GM19455 (cell line): ENCODE measurements around the gene PINK1.
A peak's percentile ranks its signal among the peaks of the same experiment; 100 is the strongest.
"Not testable (repeated sequence)": the region's sequence is repeated elsewhere in the genome, so short reads cannot be mapped to it uniquely, and the experiment has no call there.

Experiments used
- ATAC-seq: cut with Tn5 transposase; IDR thresholded peaks from one replicate; pipeline ENCODE4 v1.9.1; 2021; ENCODE audit not compliant: unreplicated experiment

Gene PINK1

DNA sequence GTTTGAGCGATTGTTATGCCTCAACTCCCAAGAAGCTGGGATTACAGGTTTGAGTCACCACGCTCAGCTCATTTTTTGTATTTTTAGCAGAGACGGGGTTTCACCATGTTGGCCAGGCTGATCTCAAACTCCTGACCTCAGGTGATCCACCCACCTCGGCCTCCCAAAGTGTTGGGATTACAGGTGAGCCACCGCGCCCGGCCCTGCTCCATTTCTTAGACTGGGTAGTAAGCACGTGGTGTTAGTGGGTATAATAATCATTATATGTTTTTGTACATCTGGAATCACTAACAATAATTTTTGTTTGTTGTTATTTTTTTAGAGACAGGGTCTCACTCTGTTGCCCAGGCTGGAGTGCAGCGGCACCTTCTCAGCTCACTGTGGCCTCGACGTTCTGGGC is 40.4 kb downstream of the PINK1 start:
- ATAC-seq = not testable (repeated sequence)

DNA sequence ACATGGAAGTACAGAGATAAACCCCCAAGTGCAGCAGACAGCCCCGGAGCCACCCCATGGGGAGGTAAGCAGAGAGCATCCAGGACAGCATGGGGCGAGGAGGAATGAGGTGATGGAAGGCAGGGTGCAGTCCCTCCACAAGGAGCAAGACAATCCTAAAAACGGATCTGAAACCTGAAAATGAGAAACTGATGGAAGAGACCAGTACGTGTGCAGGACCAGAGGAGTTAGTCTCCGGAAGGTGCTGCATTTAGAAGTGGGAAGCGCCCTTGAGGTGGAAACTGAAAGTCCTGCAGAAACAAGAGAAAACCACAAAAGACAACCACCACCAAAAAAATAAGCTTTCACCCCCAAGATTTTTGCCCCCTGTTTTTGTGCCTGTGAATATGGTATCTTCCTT is 45.3 kb downstream of the PINK1 start:
- no peak for ATAC-seq

DNA sequence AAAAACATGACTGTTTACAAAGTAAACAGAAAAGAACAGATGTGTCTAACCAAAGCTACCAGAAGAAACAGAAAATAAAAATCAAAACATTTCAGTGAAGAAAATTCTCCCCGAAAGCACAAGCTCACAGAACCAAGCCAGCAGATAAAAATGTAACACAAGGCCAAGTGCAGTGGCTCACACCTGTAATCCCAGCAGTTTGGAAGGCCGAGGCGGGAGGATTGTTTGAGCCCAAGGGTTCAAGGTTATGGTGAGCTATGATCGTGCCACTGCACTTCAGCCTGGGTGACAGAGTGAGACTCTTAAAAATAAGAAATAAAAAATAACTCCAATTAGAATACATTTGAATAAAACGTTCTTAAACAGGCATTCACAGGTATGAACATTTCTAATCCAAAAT is 47.0 kb downstream of the PINK1 start:
- ATAC-seq = no peak

DNA sequence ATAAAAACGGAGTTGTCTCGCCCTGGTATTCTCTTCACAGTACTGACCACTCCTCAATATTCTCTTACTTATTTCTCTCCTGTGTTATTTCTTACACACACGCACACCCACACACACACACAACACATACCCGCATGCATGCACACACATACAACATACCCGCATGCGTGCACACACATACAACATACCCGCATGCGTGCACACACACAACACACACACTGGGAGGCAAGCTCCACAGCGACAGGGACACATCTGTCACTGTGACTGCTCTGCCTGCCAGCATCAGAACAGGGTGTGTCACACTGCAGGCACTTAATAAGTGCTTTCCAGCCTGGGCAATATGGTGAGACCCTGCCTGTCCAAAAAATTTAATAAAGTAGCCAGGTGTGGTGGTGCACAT is 48.7 kb downstream of the PINK1 start:
- ATAC-seq = no peak

DNA sequence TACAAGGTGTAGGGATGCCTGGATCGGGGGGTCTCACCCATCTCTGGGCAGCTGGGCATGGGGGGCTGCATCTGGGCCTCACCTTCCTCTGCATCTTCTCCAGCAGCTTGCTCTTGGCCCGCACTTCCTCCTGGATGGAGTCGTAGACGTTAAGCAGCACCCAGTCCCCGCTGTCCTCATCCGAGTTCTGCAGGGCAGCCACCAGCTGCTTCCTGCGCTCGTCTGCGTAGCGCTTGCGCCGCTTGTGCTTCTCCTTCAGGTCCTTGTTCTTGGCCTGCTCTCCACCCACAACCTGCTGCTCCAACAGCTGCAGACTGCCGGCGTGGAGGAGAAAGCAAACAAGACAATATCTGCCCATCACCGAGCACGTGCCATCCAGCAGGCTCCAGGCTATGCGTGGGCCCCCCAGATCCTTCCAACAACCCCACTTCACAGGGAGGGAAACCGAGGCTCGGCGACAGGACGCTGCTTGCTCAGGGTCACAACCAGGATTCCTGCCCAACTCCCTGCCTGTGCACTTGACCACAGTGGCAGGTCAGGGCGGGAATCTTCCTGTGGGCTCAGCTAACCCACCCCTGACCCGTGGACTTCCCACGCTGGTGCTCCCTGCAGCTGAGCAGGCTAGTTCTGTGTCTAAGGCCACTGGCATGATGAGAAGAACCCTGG is 49.4 kb downstream of the PINK1 start:
- ATAC-seq = no peak

DNA sequence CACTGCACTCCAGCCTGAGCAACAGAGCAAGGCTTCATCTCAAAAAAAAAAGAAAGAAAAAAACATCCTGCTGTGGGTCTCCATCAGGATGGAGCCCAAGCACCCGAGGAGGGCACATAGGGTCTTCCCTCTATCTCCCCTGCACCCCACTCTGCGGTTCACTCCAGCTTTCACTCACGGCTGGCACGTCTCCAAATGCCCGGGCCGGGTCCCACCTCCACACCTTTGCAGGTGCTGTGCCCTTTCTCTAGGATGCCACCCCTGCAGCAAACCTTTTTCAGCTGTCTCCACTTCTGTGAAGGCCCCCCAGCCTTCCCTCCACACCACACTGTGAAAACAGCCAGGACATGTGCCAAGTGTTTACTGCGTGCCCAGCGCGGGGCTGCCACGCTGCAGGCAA is 50.4 kb downstream of the PINK1 start:
- no peak for ATAC-seq

DNA sequence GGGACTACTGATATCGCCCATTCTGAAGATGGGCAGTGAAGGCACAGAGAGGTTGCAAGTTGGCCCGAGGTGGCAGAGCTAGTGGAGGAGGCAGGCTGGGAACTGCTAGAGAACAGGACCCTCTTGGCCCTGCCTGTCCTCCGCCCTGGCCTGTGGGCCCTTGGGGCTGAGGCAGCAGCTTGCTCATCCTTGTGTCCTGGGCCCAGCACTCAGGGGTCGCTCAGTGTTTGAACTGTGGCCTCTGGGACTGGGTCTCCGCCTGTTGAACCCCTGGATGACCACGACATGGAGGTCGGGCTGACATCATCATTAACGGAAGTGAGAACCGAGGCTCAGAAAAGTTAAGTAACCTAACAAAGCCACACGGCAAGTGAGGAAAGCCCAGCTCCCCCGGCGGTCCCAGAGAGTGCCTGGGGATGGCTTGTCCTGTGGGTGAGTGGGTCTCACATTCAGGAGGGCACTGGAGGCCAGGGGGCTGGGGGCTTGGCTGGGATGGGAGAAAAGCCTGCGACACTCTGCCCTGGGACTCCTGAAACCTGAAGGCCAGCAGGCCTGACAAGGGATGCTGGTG is 50.9 kb downstream of the PINK1 start:
- no peak for ATAC-seq

DNA sequence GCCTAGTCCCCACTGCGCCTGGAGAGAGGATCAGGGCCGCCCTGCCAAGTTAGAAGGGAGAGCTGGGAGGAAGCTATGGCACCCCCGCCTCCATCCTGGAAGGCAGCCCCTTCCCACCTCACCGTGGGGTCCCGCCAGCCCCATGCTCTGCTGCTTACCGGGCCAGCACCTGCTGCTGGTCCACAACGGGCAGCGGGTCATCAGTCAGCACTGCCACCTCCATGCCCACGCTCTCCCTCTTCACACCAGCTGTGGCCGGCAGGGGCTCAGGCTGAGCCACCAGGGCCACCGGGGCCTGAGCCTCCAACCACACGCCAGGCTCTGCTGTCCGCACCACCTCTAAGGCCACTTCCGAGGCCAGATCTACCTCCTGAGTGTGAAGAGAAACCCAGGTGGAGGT is 51.4 kb downstream of the PINK1 start:
- no peak for ATAC-seq

DNA sequence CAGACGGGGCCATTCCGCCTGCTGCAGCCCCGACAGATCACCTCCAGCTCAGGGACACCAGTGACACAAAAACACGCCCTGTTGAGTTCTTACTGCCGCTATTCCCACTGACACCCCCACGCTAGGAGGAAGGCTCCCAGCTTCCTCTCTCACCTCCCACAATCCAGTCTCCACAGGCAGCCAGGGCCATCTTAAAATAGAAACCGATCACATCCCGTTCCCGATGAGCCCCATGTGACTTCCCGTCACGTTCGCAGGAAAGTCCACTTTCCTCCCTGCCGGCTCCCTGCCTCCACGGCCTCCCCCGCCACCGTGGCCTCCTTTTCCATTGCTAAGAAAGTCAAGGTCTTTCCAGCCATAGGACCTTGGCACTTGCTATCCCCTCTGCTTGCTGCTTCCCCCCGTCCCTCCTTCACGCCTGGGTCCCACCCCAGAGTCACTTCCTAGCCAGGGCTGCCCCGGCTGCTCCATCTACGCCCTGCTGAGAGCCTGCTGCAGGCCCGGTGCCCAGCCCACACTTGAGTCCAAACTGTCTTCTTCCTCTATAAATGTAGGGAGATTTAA is 51.9 kb downstream of the PINK1 start:
- no peak for ATAC-seq

DNA sequence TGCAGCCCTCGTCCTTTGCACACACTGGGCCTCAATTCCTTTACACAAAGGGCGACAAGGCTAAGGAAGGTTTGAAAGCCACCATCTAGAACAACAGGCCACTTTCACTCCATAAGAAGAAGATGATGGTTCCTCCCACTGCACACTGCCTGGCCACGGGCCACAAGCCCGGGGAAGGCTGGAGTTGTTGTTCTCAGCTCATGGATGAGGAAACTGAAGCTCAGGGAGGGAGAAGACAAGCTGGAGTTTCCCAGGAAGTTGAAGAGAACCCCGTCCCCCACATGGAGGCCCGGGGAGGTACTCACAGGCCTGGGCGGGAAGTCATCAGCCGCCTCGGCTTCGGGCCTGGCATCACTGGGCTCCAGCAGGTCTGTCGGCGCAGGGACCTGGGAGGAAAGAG is 52.5 kb downstream of the PINK1 start:
- no peak for ATAC-seq

DNA sequence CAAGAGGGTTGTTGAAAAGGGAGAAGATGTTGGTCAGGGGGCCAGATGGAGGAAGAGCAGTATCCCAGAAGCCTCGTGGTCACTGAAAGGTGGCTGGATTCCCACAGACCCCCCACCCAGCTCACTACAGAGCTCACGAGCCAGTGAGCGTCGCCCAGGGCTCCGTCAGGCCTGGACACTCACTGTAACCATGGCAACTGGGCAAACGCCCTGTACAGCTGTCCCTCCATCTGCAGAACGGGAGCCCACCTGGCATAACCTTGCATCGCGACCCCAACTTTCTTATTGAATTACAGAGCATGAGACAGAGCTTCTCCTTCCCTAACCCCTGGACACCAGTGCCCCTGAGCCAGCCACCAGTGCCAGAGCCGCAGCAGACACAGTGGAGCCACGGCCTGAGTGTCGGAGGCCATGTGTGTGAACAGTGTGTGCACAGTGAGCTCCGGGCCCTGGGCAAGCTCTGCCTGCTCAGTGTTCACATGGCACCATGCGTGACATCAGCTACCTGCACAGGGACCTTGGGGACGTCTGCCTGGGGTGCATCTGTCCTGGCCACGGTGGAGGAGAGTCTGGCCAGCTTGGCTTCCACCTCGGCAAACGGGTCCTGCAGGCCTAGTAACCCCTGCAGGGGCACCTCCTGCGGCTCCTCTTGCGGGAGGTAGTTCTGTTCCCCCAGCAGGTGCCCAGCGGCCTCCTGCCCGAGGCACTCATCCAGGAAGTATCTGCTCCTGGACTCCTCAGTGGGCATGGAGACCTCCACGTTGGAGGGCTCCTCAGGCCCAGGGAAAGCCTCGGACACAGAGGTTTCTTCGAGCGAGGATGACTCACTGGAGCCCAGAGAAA is 53.8 kb downstream of the PINK1 start:
- ATAC-seq = no peak

DNA sequence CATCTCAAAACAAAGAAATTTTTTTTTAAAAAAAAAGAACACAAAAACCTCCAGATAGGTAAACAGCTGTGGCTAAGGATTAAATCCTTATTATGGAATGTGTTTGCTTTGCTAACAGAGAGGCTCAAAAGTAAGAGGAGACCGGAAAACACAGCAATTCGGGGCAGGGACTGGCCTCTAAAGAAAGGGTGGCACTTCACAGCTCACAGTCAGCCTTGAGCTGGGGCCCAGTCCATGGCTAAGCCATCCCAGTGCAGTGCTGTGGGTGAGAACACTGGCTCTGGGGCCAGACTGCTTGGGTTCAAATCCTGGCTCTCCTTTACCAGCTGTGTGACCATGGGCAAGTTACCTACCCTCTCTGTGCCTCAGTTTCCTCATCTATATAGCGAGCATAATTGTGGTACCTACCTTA is 56.4 kb downstream of the PINK1 start:
- no peak for ATAC-seq

DNA sequence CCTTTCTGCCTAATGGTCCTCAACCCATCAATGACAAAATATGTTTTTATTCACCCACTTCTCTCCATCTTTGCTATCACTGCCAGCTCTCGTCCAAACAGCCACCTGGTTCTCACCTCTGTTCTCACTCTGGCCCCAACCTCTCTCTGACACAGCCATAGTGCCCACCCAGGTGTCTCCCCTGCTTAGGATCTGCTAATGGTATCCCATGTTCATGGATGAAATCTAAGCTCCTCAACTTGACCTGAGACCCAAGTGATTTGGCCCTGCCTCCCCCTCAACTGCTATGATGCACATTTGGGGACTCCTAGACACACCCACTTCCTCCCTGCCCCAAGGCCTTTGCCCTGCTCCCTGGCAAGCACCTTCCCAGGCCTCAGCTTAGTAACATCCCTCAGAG is 58.6 kb downstream of the PINK1 start:
- ATAC-seq = no peak

DNA sequence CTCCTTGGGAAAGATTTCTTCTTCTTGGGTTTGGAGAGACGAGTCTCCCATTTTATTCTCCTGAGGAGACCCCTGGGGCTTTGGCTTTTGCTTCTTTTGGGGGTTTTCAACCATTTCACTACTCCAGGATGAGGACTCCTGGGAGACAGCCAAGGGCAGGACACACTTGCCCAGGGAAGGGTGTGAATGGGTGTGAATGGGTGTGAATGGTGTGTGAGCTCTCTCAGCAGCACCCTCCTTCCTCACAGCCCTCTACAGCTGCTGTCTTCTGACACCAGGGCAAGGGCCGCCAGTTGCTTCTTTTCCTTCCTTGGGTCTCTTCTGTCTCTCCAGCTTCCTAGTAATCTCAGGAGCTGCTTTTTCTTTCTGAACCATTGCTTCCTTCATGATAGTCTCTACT is 60.4 kb downstream of the PINK1 start:
- no peak for ATAC-seq

DNA sequence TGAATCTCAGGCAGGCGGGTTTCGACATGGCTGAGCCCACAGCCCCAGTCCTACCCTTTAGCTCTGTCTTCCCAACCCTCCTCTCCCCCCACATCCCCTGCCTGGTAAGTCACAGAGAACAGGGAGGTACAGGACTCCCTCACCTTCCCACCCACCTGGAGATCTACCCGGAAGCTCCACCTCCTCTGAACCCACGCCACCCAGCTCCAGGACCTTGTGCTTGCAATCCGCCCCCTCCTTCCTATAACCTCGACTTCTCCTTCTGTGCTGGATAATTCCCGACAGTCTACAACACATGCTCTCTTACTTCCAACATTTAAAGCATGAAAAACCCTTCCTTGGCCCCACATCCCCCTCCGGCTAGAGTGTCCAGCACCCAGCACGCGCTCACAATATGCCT is 62.3 kb downstream of the PINK1 start:
- ATAC-seq = no peak

DNA sequence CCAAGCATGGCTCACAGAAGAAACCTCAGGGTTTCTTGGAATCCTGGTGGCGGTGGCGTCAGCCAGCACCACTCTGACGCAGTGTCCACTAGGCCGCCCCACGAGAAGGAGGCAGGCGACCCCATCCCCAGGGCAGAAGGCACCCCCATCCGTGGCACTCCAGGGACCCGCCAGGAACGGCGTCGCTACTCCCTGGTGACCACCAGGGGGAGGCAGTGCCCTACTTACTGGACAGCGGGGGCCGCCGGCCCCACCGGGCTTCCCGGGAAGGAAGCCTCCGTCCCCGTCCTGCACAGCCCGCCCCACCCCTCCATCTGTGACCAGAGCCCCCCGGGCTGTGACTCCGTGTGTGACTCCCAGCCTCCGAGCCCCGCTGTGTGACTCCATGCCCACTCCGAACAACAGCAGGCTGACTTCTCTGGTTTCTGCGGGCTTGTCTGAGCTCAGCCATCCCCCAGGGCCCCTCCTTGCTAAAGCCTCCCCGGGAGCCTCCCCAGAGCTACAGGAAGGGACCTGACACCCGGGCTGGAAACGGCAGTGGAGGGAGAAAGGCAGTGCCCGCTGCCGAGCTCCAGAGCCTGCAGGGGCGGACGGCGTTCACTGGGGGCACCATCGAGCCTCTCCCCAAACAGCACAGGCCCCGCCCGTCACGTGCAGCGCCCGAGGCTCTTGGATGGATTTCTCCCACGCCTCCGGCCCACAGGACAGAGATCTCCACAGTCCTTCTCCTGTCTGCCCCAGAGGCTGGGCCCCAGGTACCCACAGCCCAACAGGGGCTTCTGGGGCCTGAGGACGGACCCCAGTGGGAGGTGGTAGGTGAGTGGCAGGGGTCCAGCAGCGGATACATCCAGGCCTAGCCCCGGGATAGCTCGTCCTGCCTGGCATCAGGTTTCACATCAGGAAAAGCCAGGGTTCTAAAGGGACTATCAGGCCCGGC is 63.4 kb downstream of the PINK1 start:
- ATAC-seq = peak; percentile 69

DNA sequence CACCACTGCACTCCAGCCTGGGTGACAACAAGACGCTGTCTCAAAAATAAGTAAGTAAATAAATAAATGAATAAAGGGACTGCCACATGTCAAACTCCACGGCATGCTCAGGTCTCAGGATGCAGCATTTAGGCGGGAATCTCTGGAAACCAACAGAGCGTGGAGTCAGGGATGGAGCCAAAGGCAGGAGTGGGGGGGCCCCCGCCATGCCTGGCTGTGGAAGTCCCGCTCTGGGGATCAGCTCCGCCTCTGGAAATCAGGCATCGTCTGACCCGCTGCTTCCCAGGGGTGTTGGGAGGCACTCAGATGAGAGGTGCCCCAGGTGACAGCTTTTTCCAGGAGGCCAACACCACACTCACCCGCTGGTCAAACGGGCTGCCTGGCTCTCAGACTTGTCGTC is 64.3 kb downstream of the PINK1 start:
- ATAC-seq = no peak

DNA sequence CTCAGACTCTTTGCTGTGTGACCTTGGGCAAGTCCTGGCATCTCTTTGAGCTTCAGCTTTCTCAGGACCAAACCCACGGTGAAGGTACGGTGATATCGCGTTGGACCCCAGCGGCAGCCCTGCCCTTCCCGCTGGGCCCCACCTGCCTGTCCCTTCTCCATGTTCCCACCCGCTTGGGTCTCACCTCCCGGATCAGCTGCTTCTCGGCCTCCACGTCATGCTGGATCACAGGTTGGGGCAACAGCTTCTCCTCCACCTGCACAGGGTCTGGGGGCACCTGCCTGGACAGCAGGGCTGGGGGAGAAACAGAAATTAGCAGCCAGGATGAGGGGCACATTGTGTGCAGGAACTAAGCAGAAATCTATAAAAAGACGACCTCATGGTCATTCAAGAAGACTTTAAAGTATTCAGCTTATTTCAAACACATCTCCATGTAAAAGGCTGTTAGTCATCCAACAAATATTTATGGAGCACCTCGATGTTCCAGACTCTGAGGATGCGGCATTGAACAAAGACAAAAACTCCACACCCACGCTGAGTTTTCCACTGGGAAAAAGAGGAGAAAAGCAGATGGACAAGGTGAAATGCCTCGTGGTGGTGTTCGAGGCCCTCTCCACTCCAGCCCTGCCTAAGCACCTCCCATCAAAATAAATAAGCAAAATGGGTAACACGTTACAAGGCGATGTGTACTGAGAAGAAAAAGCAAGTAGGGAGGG is 65.1 kb downstream of the PINK1 start:
- ATAC-seq = no peak

DNA sequence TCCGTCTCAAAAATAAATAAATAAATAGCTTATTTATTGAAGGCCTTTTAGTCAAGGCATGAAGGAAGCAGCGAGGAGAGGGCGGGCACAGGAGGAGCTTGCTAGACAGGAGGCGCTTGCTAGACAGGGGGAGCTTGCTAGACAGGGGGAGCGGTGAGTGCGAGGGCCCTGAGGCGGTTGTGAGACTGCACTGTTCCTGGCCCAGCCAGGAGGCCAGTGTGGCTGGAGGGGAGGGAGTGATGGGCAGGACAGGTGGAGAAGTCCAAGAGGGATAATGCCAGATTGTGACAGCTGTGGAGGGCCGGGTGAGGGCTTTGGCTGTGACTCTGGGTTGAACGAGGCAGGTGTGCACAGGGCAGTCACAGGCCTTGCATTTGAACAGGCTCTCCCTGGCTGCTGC is 66.3 kb downstream of the PINK1 start:
- no peak for ATAC-seq

DNA sequence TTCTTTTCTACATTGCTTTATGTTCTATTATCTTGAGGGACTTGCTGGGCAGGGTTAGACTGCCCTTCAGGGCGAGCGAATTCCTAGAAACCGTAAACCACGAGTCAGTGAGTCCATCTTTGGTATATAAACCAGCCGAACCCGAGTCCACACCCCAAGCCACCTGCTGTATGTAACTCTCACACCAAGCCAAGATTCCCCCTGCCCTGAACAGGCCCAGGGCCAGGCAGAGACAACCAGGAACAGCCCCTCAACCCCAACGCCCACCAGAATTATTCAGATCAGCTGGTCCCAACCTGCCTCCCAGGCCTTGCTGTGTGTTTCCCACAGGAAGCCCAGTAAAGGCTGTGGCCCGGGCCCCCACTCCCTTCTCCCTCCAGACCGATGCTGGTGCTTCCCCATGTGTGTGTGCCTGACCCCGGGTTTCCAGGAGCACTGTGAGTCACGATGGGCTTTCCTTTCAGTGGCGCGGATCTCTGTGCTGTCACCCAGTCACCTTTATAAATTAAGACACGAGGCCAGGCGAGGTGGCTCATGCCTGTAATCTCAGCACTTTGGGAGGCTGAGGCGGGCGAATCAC is 67.5 kb downstream of the PINK1 start:
- no peak for ATAC-seq
